Cortex of kidney (tissue), 1 donor: ENCODE data around the gene ANKS1A.
"Not testable (repeated sequence)": the region's sequence is repeated elsewhere in the genome, so short reads cannot be mapped to it uniquely, and the experiment has no call there.

Experiments
- DNase-seq: peaks from one replicate; lab custom pipeline; 2025; lab: John Stamatoyannopoulos, UW

ANKS1A gene

GRCh38 chr6:34961082-34961481 is 72.0 kb downstream of the ANKS1A start:
- no peak for DNase-seq

- no peak for DNase-seq
Observed at GRCh38 chr6:34961574-34961973, 72.5 kb downstream of the ANKS1A start.

DNA sequence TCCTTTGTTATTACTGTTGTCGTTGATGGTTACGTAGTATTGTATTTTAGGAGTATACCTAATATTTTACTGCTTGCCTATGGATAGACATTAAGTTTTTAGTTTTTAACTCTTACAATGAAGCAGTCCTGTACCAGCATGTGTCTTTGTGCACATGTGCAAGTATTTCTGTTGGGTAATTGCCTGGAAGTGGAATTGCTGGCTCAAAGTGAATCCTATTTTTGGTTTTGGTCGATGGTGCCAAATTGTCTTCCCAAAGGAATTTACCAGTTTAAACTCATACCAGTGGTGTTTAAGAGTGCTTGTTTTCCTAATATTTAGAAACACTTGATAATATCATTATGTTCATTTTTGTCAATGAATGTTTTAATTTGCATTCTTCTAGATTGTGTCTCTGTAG is 75.5 kb downstream of the ANKS1A start:
- DNase-seq: no peak

- DNase-seq: no peak
Observed at GRCh38 chr6:34967461-34967860, 78.4 kb downstream of the ANKS1A start.

DNA sequence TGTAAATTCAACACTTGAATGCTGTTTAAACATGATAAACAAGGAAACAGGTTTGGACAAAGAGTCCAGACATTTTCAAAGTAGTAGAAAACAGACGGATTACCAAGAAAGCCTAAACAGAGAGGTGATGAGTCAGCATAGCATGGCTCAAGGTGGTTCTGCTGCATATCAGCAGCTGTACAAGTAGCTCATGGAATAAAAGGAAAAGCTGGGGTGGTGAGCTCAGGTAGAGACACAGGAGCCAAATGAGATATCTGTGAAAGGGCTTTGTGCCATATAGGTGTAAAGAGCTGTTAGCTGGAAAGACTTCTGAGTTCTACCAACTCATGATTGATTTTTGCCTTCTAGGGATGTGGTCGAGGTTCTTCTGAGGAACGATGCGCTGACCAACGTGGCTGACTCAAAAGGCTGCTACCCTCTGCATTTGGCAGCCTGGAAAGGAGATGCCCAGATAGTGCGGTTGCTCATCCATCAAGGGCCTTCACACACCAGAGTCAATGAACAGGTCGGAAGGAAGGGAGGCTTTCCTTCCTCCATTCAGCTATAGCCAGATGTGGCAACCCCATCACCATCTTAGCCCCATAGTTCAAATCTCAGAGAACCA is 80.7 kb downstream of the ANKS1A start:
- no peak for DNase-seq

- DNase-seq: no peak
Observed at GRCh38 chr6:34970488-34970887, 81.4 kb downstream of the ANKS1A start.

DNA sequence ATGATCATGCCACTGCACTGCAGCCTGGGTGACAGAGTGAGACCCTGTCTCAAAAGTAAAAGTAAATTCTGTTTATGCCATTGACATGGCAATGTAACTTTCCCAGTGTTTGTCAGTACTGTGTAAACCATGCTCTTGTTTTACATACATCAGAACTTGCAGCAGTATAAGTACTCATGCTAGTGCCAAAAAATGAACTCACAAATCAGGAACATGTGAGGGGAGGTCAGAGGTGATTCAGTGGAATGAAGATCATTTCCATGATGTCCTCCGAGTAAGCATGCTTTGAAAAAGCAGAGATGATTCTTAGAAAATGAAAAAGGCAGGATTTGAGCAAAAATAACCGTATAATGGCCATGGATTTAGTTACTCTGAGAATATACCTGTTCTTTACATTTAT is 81.9 kb downstream of the ANKS1A start:
- no peak for DNase-seq

GRCh38 chr6:34973547-34974248 is 84.6 kb downstream of the ANKS1A start:
- DNase-seq: no peak

- no peak for DNase-seq
Observed at GRCh38 chr6:34974249-34974642, 85.2 kb downstream of the ANKS1A start.

DNA sequence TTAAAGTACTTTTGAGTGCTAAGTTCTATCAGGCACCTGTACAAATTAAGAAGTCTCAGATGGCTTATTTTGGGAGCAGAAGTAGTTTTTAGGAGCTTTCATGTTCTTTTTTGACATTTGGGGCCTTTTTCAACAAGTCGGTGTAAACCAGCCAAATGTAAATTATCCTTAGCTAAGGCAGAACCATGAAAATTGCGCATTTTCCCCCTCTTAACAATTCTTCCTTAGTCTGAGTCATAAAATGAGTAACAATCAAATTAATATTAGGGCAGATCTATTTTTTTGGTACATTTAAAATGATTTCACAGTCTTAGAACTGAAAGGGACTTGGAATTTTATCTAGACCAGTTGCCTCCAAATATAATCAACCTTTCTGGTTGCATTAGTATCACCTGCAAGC is 87.2 kb downstream of the ANKS1A start:
- no peak for DNase-seq

DNA sequence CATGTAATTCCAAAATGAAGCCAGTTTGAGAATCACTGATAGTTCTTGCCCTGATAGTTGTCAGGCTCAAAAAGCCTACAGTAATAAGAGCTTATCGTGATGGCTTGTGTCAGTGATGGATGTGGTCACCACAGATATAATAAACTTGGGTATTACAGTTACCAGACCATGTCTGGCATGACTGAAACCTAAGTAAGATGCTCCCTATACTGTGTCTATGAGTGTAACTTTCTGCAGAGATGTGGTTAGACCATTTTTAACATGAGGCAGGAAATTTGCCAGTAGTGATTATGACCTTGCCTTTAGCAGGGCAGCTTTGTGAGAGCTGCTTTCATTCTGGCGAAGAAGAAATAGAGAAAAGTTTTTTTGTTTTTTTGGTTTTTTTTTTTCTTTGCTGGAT is 90.2 kb downstream of the ANKS1A start:
- DNase-seq: no peak

DNA sequence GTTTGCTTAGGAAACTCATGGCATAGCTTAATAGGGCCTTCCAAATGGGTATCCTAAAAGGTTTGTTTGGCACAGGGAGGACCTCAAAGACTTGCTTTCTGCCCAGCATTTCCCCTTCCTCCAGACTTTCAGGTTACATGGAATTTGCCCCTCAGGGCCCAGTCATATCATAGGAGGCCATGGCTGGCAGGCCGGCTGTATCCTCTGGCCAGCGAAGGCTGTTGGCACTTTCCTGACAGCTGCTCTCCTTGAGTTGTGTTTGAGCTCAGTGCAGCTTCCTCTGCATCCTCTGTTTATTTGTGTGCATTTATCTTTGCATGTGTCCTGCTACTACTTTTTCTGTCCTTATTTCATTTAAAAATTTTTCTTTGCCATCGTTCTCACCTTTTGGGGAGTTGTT is 90.9 kb downstream of the ANKS1A start:
- no peak for DNase-seq

DNA sequence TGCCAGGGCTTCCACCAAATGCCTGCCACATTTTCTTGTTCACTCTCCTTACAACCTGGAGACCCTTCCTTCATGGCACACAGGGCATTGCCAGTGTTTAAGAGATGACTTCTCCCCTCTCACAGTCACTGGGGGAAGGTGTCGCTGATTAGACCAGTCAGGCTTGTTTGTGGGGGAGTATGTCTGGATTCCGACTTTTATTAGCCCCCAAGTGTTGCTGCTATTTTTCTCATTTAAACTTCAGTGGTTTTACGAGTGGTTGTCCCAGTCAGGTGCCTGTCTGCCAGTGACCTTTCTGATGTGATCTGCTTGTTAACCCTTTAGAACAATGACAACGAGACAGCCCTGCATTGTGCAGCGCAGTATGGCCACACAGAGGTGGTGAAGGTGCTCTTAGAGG is 92.3 kb downstream of the ANKS1A start:
- DNase-seq: no peak

DNA sequence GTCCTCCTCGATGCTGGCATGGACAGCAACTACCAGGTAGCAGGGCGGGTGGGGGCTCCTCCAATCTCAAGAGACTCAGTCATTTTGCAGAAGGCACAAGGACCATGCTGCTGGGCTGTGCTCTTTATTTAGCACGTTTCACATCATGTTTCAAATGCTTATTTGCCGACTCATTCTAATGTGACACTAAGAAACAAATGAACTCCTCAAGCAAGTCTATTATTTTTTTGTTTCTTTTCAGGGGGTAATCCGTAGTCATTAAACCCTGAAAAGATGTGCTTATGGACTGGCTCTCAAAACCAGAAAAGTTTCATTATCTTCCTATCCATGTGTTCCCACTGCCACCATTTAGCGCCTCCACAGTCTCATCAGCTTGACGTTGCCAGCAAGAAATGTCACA is 92.9 kb downstream of the ANKS1A start:
- DNase-seq: no peak

DNA sequence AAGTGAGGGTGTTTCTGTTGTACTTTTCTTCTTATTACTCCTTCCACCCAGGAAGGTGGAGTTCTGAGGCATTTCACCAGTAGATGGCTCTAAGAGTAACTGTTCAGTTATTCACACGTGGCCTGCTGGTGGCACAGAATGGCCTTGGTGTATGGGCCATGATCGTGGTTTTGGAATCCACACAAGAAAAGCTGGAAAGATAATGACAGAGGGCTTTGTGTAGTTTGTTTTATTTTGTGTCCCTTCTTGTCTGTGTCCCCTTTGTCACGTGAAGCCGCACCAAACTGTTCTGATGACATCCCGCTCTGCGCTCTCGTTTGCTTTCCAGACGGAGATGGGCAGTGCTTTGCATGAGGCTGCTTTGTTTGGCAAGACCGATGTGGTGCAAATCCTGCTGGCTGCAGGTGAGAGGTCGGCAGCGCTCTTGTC is 93.4 kb downstream of the ANKS1A start:
- no peak for DNase-seq

DNA sequence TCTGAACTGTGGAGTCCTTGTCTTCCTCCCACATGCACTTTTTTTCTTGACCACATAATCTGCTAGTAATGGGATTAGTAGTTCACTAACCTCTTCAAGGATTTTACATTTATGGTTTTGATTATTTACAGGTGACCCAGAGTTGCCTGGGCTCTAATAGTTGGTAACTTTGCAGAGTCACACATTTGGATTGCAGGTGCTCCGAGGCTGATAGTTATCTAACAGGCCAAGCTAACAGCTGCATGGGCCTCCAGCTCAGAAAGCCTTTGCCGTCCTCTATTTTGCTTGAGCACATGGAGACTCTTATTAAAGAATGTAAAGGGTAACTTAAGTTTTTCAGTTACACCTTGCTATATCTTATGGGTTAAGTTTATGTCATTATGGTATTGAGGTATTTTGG is 95.4 kb downstream of the ANKS1A start:
- DNase-seq: no peak

DNA sequence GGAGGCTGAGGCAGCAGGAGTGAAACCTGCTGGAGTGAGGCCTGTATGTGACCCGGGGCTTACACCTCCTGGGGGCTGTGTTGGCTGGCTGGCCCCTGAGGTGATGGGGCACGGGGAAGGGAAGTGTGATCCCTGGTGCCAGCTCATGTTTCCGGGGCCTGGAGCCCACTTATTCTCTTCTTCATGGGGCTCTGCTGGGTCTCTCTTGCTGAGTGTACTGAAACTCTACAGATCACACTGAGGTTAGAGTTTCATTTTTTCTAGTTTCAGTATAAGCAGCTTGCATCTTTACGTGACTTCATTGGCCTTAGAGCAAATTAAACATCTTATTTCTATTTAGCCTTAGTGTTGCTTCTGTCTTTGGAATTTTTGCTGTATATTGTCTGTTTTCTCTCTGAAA is 96.2 kb downstream of the ANKS1A start:
- no peak for DNase-seq

DNA sequence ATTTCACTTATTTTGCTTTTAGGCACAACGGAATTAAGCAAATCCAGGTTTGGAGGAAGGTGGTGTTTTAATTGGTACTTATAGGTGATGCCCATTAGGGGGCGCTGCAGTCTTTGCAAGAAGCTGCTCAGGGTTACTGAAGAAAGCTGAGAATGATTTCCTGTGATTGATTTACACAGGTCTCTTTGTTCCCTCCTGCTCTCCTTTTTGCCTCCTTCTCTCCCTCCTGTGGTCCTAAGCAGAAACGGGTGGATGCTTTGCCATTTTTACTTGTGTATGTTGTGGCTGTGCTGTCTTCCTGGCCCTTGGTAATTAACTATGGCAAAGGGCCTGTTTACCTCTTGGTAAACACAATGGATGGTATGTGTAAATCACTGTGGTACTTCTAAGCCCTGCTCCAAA is 97.8 kb downstream of the ANKS1A start:
- DNase-seq: no peak

- no peak for DNase-seq
Observed at GRCh38 chr6:34987506-34987905, 98.5 kb downstream of the ANKS1A start.

DNA sequence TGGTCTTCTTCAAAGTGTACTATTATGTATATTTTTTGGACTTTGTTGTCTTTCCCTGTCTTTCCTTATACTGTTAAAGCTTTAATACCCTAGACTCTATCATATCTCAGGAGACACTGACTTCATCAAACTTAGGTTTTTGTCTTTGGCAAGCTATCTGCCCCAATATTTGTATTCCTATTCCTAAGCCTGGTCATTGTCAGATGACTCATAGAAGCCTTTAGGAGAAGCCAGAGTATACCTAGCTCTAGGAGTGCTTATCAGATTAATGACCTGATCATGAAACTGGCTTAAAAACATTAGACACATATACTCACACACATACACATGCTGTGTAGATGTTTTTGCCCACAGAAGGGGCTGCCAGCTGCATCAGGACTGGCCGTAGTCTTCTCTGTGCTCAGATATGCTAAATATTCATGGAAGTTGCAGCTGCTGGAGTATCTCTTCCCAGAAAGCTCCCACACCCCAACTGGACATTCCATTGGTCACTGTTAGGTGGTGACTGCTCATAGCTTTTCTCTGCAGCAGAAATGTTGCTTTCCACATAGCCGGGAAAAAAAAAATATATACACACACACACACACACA is 102.0 kb downstream of the ANKS1A start:
- DNase-seq: no peak

DNA sequence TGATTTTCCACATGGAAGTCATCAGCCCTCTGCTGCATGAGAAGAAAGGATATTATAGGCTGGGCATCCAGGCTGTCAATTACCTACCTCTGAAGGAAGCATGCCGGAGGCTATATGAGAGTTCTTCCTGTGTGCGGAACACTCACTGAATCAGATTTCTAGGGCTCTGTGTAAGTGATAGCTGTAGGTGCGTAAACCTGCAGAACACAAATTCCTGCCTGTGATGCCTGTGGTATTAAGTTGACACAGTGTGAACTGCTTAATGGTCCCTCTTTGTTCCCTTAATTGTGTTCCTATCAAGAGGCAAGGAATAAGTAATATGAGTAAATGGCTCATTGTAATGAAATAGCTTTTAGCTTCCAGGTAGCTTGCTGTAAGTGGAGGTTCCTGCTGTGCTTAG is 103.3 kb downstream of the ANKS1A start:
- DNase-seq: no peak

GRCh38 chr6:34993213-34993612 is 104.2 kb downstream of the ANKS1A start:
- DNase-seq: no peak

DNA sequence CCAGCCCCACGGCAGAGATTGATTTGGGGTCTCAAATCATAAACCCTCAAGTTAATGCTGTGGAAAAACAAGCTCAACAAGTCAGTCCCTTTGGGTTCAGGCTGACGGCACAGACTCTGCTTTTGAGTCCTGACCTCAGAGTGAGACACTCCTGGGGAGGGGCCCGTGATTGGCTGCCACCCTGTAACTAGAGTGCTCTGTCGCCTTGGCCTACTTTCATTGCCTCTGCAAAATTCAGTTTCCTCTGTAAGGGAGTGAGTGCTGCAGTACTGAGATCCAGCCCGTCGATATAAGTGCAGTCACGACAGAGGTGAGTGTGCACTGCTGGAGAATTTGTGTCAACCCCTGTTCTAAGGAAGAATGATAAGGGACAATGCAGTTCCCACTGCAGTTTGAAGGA is 105.6 kb downstream of the ANKS1A start:
- DNase-seq: no peak

- DNase-seq: not testable (repeated sequence)
Observed at GRCh38 chr6:34998417-34998816, 109.4 kb downstream of the ANKS1A start.
